ENCODE measurements around the gene MTMR12. TPM values are rescaled to one million over a fixed set of nuclear protein-coding genes. Genes with fewer than 3 reads are reported as not detected.
"Not testable (repeated sequence)": the region's sequence is repeated elsewhere in the genome, so short reads cannot be mapped to it uniquely, and the experiment has no call there.

MTMR12 gene
- total and polyA plus RNA-seq, 2 of the 13 experiments (the other 11 are each of a cell fraction or from before 2014, with no cell fraction given) = 23.4 to 36.6 TPM

- TF ChIP-seq ZBTB43 (CRISPR knock-in tag; conservative IDR thresholded peaks at IDR 0.05) (no peak), RARA (CRISPR knock-in tag; IDR thresholded peaks at IDR 0.05) (peak; percentile 34; the same call in 1 of the 2 replicates)
These were observed 1.9 kb upstream of the MTMR12 start (continued) for GRCh38 chr5:32314658-32315057.

- intact Hi-C loops (cut with micrococcal nuclease; ENCODE audit: unreplicated experiment) = loop anchor here (2.0 to 5.0 kb wide), 4 partner anchors 17 to 258 kb away; partner anchors contain the start of gene GOLPH3
- 21% methylated on average over 10 of the region's 10 CpGs for WGBS (ENCODE audit: low lambda C conversion rate)
- H3K27me3 ChIP-seq (ENCODE audit: control insufficient read depth in 1 of 2, insufficient read depth in 2 of 2, low read length in 2 of 2); ATAC-seq; H2AFZ ChIP-seq (ENCODE audit: low read length); H3K36me3 ChIP-seq (replicated peaks in 1 of 2; ENCODE audit: control insufficient read depth in 1 of 2, insufficient read depth in 2 of 2, low read length in 2 of 2); CTCF ChIA-PET (ENCODE audit: low intra/inter-chr PET ratio, low total read pairs); FAIRE-seq; BruUV-seq (replicated peaks); in situ Hi-C loops (cut with HindIII; ENCODE audit: extremely low pct_ligation_motif_present, low pct_unique_long_range_greater_than_20kb); H3K9me3 ChIP-seq (ENCODE audit: low read length); DNase-seq (ENCODE audit: low spot score); TF ChIP-seq CREB1 (CRISPR knock-in tag; IDR thresholded peaks at IDR 0.05): not testable (repeated sequence)
- peak overlapping the region in 2 of 3 experiments; percentile 36 to 74; a peak in 4 of 6 replicates for H3K4me3 ChIP-seq (replicated peaks in 1 of 3; ENCODE audit: insufficient read depth in 1 of 3, low read depth in 2 of 3, low read length in 3 of 3)
- peaks cover 35% of the 10 kb centered on the region for H3K79me2 ChIP-seq (ENCODE audit: insufficient read depth, low read length)
- TF ChIP-seq TARDBP (CRISPR knock-in tag; IDR thresholded peaks at IDR 0.05) (0 out of 2 replicates have a peak, but pooled peaks have one; percentile 7), ZNF687 (CRISPR knock-in tag; IDR thresholded peaks at IDR 0.05) (peak; percentile 33), ZMYM3 (CRISPR knock-in tag; IDR thresholded peaks at IDR 0.05) (peak; percentile 50; the same call in 1 of the 2 replicates), ZNF362 (CRISPR knock-in tag; IDR thresholded peaks at IDR 0.05; ENCODE audit: borderline replicate concordance) (peak; percentile 52; the same call in 1 of the 2 replicates), ESRRA (CRISPR knock-in tag; IDR thresholded peaks at IDR 0.05; ENCODE audit: low read depth) (0 out of 2 replicates have a peak, but pooled peaks have one; percentile 22), CREB1 (IDR thresholded peaks at IDR 0.05) (peak; percentile 26; the same call in 1 of the 2 replicates), GFI1 (CRISPR knock-in tag; IDR thresholded peaks at IDR 0.05; ENCODE audit: borderline replicate concordance) (0 out of 2 replicates have a peak, but pooled peaks have one; percentile 0), GLI4 (CRISPR knock-in tag; IDR thresholded peaks at IDR 0.05; ENCODE audit: borderline replicate concordance) (0 out of 2 replicates have a peak, but pooled peaks have one; percentile 16), ZNF335 (CRISPR knock-in tag; IDR thresholded peaks at IDR 0.05) (peak; percentile 21; the same call in 1 of the 2 replicates), ZBTB38 (CRISPR knock-in tag; IDR thresholded peaks at IDR 0.05) (peak; percentile 4; the same call in 1 of the 2 replicates), NKX3-1 (CRISPR knock-in tag; IDR thresholded peaks at IDR 0.05) (0 out of 2 replicates have a peak, but pooled peaks have one; percentile 3), ZNF460 (CRISPR knock-in tag; IDR thresholded peaks at IDR 0.05; ENCODE audit: borderline replicate concordance) (peak; percentile 96)
- POLR2A ChIA-PET = interaction anchor here (1.9 to 3.7 kb wide), 3 partner anchors 11 to 81 kb away, joined by 5 to 32 read pairs (median 28); no protein-coding TSS in a partner anchor
- peak overlapping the region; percentile 95 for H3K27ac ChIP-seq (ENCODE audit: extremely low read length, insufficient read depth, low read length)
- H3K9ac ChIP-seq (ENCODE audit: insufficient read depth, low read depth, low read length) = peak overlapping the region; percentile 57; the same call in 1 of the 2 replicates
- H3K4me1 ChIP-seq (ENCODE audit: insufficient read depth, low read length) = peaks cover 66% of the 10 kb centered on the region
- 0 out of 2 replicates have a peak, but pooled peaks cover 14% of the 10 kb centered on the region for H4K20me1 ChIP-seq (ENCODE audit: insufficient read depth, low read length)
- H3K4me2 ChIP-seq (ENCODE audit: low read depth, low read length) = peak overlapping the region; percentile 46
These were observed 1.4 kb upstream of the MTMR12 start for GRCh38 chr5:32314152-32314488.

All from HepG2 (cell line).